ENCODE data around the gene THSD7A.

- TF ChIP-seq CTCF (IDR thresholded peaks at IDR 0.05; ENCODE audit: low read length) (no peak), EZH2 (optimal IDR thresholded peaks at IDR 0.05; ENCODE audit: low read depth, low read length) (no peak), EZH2phosphoT487 (IDR thresholded peaks at IDR 0.05; ENCODE audit: low read length) (no peak)
These were observed 85.4 kb downstream of the THSD7A start for GRCh38 chr7:11746591-11746990.
